Bronchial epithelial cell (primary cell): ENCODE data around the gene F2RL3. TPM values are rescaled to one million over a fixed set of nuclear protein-coding genes. Genes with fewer than 3 reads are reported as not detected.
"Not testable (repeated sequence)": the region's sequence is repeated elsewhere in the genome, so short reads cannot be mapped to it uniquely, and the experiment has no call there.

ENCODE experiments used
- DNase-seq: peaks from one replicate; pipeline ENCODE4 v3.0.0-alpha.2; 2010; ENCODE audit warnings: low read depth
- FAIRE-seq: peaks from 2 replicates; lab custom pipeline; 2011; peaks lifted over from hg19 to GRCh38; lab: Jason Lieb, UNC
- H3K27me3 ChIP-seq: 2 replicates; pipeline ENCODE4 v1.5.1; 2011; ENCODE audit warnings: low read length; ENCODE audit not compliant: control insufficient read depth, insufficient read depth
- H3K36me3 ChIP-seq: 2 replicates; pipeline ENCODE4 v1.5.1; 2011; ENCODE audit warnings: low read length; ENCODE audit not compliant: control insufficient read depth, insufficient read depth
- H3K4me3 ChIP-seq: 2 replicates; pipeline ENCODE4 v1.5.1; 2011; ENCODE audit warnings: mild to moderate bottlenecking, low read depth, low read length, control low read depth
- CTCF ChIP-seq: IDR thresholded peaks from 2 replicates; pipeline ENCODE4 v1.5.1; 2011; ENCODE audit warnings: mild to moderate bottlenecking, moderate library complexity, low read length, control low read depth, inconsistent platforms; ENCODE audit not compliant: insufficient read depth, severe bottlenecking
- total RNA-seq: library from RNA; depleted of rRNA; stranded (reverse); fragments of >200 nt; gene quantifications from 2 replicates; pipeline ENCODE4 v1.2.1, GENCODE V29; 2014

F2RL3 gene
- total RNA-seq, 1 donor from 2014 or later = not detected

DNA sequence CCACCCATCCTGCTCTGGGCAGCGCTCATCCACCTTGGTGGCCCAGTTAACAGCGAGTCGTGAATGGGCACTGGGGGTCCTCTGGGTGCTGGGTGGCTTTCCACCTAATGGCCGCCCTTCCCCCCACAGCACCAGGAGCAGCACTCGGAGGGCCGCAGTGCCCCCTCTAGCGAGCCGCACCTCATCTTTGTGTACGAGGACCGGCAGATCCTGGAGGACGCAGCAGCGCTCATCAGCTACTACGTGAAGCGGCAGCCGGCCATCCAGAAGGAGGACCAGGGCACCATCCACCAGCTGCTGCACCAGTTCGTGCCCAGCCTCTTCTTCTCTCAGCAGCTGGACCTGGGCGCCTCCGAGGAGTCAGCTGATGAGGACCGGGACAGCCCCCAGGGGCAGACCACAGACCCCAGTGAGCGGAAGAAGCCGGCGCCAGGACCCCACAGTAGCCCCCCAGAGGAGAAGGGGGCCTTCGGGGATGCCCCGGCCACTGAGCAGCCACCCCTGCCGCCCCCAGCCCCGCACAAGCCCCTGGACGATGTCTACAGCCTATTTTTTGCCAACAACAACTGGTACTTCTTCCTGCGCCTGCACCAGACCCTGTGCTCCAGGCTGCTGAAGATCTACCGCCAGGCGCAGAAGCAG lies 19.3 kb upstream of the F2RL3 start:
- H3K4me3 ChIP-seq = no peak overlapping the region
- TF ChIP-seq CTCF = no peak
- peaks cover 56% of the 10 kb centered on the region for H3K36me3 ChIP-seq
- DNase-seq = no peak
- FAIRE-seq = no peak
- H3K27me3 ChIP-seq = no peaks in the 10 kb centered on the region

DNA sequence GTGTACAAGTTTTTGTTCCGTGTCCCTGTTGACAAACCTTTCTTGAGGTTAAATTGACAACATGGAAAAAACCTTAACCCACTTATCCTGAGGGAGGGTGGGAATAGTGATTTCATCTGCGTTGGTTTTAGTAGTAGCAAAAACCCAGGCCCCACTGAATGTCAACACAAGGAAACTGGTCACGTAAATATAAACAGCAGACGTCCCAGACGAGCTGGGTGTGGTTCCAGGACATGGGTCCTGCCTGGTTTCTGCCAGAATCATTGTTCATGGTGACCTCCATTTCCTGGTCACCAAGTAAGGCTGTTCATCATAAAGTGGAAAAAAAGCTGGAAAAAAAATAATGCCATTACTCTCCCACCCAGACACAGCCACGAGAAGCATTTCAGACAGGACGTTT lies 16.9 kb upstream of the F2RL3 start:
- no peak for TF ChIP-seq CTCF
- Histone ChIP-seq H3K4me3 (no peak overlapping the region), H3K36me3 (peaks cover 48% of the 10 kb centered on the region), H3K27me3 (no peaks in the 10 kb centered on the region)
- FAIRE-seq (peak; percentile 23), DNase-seq (no peak)

- DNase-seq (no peak), FAIRE-seq (no peak)
- H3K27me3 ChIP-seq = no peaks in the 10 kb centered on the region
- no peak overlapping the region for H3K4me3 ChIP-seq
- TF ChIP-seq CTCF = no peak
- H3K36me3 ChIP-seq = peaks cover 48% of the 10 kb centered on the region
Observed at GRCh38 chr19:16872728-16873127, 16.1 kb upstream of the F2RL3 start.

DNA sequence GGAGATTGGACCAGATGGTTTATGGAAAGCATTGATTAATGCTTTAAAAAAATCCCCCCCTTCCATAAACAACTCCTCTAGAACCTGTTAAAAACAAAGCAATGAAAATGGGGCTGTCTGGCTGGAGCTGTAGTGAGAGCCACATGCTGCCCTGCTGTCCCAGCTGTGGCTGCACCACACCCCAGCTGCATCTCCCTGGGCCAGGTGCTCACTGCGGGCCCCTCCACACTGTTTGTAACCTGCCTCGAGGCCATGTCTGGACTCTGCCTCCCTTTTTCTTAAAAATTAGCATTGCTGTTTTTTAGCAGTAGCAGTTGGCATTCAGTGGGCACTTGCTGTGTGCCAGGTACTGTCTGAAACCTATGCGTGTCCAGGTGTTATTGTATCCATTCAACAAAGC lies 15.2 kb upstream of the F2RL3 start:
- FAIRE-seq (no peak), DNase-seq (no peak)
- no peak overlapping the region for H3K4me3 ChIP-seq
- TF ChIP-seq CTCF = no peak
- H3K36me3 ChIP-seq = peaks cover 47% of the 10 kb centered on the region
- no peaks in the 10 kb centered on the region for H3K27me3 ChIP-seq

DNA sequence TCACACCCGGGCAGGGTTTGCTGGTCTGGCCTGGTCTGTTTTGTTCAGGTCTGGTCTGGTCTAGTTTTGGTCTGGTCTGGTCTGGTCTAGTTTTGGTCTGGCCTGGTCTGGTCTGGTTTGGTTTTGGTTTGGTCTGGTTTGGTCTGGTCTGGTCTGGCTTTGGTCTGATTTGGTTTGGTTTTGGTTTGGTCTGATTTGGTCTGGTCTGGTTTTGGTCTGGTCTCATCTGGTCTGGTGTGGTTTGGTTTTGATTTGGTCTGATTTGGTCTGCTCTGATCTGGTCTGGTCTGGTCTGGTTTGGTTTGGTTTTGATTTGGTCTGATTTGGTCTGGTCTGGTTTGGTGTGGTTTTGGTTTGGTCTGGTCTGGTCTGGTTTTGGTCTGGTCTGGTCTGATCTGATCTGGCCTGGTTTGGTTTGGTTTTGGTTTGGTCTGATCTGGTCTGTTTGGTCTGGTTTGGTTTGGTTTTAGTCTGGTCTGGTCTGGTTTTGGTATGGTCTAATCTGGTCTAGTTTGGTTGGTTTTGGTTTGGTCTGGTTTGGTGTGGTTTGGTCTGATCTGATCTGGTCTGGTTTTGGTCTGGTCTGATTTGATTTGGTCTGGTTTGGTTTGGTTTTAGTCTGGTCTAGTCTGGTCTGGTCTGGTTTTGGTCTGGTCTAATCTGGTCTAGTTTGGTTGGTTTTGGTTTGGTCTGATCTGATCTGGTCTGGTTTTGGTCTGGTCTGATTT lies 14.4 kb upstream of the F2RL3 start:
- FAIRE-seq (peak; percentile 98), DNase-seq (no peak)
- TF ChIP-seq CTCF = no peak
- Histone ChIP-seq H3K27me3 (no peaks in the 10 kb centered on the region), H3K36me3 (peaks cover 49% of the 10 kb centered on the region), H3K4me3 (no peak overlapping the region)

GRCh38 chr19:16874978-16875299 lies 13.9 kb upstream of the F2RL3 start:
- not testable (repeated sequence) for FAIRE-seq, H3K27me3 ChIP-seq, DNase-seq, H3K4me3 ChIP-seq
- peaks cover 48% of the 10 kb centered on the region for H3K36me3 ChIP-seq
